HG03064 (cell line): ENCODE results near the gene PEDS1.
"Not testable (repeated sequence)": the region's sequence is repeated elsewhere in the genome, so short reads cannot be mapped to it uniquely, and the experiment has no call there.

ENCODE experiments used
- ATAC-seq: cut with Tn5 transposase; IDR thresholded peaks from one replicate; pipeline ENCODE4 v1.9.1; 2021; ENCODE audit warnings: low read depth; ENCODE audit not compliant: unreplicated experiment

The PEDS1 gene

DNA sequence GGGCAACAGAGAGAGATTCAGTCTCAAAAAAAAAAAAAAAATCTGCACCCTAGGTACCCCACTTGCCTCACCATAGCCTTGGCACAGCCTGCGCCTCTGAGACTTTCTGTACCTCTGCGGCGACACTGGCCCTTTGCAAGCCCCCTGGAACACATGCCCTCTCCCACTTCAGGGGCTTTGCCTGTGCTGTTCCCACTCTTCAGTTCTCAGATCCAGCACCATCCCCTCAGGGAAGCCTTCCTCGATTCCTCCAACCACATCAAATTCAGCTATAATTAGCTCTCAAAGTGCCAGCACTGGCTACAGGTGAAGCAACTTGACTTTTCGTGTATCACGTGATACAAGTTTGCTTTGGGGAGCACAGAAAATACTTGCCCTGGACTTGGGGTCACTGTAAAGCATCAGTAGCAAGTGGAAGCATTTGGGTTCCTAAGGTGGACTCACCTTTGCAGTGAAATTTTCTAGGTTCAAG, 38.4 kb downstream of the PEDS1 start:
- no peak for ATAC-seq

DNA sequence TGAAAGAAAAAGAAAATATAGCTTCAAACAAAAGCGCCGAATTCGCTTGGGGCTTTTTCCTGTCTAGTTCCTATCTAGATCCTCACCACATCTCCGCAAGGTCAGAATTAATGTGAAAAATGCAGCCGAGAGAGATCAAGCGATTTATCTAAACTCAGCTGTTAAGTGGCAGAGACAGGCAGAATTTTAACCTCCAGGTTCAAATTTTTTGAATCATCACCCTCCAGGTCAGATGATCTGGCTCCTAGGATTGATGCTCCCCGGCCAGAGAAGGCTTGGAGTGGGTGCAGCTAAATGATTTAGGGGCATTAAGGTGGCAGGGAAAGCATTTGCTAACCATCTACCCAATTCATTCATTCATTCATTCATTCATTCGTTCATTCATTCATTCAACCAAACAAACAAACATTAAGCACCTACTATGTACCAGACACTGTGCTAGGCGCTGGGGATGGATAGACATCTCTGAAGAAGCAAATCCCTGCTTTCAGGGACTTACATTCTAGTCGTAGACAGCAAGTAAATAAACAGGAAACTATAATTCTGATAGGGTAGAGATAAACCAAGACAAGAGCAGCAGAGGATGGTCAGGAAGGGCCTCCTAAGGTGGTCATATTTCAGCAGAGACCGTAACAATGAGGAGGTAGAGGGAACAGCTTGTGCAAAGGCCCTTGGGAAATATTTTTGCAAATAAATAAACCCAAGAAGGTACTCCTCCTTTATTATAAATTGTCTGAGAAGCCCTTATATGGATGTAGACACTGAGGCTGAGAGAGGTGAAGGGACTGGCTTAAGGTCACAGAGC, 39.9 kb downstream of the PEDS1 start:
- ATAC-seq = no peak

DNA sequence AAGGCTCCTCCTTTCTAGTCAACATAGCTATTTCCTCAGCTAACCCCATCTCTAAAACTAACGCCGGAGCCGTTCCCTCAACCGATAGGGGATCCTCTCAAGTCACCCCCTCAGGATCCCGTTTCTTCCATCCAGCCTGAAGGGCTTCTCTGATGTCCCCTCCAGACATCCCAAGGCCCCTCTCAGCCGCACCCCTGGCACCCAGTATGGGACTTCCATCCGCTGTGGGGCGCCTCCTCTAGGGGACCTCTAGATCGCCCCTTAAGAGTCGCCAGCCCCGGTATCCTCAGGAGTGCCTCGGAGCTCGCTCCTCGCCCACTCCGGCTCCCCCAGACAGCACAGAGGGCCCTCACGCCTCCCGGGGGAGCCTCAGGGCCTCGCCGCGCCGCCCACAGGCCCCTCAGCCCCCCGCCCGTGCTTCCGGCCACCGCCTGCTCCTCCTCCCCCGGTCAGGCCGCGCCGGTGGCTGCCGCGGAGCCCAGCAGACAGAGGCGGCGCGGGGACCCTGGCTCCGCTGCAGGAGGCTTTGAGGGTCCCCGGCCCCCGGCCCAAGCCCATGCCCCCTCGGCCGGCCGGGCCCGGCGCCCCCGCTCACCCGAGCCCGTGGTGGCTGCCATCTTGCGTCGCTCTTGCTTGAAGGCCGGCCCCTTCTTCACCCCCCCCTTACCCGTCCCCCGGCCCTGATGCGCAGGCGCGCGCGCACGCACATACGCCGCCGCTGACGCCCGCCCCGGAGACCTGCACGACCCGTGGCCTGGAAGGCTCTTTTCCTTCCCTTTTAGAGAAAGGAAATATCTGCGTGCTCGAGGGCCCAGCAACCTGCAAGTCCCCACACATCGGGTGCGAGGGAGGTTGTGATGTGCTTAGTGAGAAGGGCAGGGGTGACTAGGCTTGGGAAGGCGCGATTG, 40.8 kb downstream of the PEDS1 start, which contains the start of gene UBE2V1:
Gene UBE2V1, minus strand, starts transcription at position 639 of the 908 bp plus-strand sequence. Its CDS starts 22 bp downstream, at position 617.
- ATAC-seq = no peak

DNA sequence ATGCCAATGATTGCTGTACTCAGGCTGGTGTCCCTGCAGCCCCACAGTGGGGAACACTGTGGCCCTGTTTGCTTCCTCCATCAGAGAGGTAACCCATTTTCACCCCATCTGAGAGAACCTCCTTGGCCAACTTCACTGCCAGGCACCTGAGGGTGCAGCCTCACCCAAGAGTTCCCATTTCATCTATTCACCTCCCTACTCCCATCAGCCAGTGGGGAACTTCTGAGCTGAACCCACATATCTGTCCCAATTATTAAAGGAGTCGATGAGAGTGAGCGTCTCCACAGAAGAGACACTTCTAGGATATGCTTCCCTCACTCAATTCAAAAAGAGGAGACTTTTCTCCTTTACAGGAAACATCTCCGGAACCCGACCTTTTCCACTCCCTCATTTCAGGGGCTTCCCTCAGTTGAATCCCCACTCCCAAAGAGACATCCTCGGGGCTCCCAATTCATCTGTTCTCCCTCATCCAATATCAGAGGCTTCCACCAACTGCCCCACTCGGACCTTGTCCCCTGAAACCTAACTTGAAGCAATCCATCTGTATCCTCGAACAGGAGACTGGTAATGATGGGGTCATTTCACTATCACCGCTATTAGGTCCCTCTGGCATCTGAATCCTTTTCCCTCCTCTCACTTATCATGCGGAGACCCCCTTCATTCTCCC, 41.6 kb downstream of the PEDS1 start:
- ATAC-seq = no peak

DNA sequence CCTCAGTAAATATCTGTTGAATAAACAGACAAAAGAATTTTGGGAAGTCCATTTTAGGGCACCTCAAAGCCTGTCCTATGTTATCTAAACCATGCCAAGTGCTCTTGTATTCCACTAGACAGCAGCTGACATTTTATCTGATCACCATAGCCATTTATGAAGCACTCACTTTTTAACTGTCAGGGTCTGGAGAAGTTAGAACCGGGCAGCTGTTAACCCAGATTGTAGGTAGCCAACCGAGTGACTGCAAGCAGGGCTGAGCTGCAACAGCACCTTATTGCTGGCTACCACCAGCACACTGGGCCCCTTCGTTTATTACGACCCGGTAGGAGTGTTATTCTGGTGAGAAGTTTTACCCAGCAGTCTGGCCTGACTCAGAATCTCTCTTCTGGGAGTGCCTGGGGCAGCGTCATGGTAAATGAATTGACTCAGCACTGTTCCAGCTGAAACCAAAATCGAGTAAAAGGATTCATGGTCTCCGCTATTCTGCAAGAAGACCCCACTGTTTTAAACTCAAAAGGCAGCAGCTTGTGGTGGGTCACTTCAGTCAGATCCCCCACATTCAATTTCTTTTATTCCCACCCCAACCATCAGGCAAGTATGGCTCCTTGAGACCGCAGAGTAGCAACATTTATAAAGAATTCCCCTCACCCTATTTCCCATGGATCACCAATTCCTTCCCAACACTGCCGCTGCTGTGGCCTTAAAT, 42.2 kb downstream of the PEDS1 start:
- no peak for ATAC-seq

DNA sequence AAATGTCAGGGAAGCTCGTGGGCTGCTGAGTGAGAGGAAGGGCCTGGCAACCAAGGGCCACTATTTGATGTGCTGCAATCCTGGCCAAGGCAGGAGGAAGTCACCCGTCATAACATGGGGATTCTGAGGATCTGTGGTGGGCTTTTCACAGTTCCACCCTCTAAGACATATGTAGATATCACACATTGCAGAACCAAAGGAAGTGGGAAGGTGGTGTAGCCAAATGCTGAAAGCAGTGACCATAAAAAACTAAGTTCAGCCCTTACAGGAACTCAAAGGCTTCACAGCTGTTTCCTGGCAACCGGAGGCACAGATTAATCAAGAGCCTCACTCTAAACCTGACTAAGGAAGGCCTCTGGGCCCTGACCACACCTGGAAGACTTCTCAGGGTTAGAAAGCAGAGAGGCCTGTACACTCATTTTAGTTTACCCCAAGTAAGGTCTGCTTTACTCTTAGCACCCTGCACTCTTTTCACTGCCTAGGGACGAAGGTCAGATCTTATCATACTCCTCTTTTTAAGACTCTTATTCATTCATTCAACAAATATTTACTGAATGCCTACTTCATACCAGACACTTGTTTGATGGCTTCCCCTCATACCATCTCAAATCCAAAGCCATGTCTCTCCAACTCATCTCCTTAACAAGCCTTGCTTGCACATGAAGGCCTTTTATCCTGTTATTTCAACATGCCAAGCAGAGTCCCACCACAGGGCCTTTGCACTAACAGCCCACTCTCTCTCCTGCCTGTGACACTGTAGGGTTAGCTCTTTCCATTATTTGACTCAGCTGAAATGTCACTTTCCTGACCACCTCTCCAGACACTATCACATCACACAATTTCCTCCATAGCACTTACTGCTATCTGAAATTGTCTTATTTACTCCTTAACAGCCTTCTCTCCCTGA, 43.1 kb downstream of the PEDS1 start:
- peak; percentile 44 for ATAC-seq

DNA sequence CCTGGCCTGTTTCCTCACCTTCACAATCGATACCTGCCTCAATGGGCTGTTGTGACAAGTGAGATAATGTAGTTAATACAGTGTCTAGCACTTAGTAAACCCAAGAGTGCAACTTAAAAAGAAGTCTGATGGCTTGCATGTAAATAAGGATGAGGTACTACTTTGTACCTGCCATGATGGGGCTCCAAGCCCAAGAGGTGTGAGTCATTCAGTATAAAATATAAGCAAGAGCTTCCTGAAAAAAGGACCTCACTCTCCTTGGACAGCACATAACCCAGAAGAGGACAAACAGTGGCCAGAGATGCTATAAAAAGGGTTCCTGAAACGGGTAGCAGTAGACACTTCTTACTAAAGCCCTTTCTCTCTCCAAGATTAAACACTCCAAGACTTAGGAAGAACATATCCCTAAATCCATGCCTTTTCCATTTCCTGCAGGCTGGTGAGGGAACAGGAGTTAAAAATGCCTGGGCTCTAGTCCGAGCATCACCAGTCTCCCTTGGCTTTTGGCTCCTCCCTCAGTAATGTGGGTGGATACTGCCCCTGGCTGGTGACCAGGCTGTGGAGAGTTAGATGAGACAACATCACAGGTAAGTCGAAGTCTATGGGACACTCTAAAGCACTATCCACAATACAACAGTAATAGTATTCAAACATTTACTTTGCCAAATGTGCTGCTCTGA, 44.8 kb downstream of the PEDS1 start:
- ATAC-seq = no peak

DNA sequence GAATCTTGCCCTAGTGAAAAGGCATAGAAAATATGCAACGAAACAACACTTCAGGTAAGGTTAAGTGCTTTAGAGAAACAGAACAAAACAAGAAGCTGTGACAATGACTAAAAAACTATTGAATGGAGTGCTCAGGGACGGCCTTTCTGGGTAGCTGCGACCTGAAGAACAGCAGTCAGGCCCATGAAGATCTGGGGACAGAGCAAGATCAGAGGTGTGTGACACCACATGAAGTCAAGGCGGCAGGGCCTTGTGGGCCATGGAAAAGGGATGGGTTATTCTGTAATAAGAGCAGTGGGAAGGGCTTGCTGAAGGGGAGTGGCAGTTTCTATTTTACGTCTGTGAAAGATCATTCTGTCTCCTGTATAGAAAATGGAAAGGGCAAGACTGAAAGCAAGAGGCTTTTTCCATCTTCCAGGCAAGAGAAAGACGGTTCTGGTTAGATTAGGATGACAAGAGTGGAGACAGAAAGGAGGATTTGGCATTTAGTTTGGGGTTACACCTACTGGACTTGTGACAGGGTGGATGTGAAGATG, 45.7 kb downstream of the PEDS1 start:
- no peak for ATAC-seq

DNA sequence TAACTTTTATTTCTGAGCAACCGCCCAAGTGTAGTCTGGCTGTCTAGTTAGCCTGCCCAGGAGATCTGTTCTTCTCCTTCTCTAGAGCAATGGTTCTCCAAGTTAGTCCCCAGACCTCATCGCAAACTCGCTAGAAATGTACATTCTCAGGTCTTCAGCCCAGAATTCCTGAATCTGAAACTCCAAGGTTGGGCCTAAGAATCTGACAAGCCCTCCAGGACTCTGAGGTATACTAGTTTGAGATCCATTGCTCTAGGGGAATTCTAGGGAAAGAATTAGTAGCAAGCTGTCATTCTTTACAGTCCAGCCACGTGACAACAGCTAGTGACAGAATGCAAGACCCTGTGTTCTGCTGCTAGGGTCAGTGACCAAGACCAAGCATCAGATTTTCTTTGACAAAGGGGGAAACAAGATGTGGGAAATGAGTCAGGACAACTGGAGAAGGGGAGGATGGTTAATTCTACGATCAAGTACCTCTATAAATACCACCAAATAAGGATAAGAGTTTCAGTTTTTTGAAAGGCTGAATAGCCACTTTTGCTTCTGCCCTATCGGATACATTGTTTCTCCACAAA, 46.4 kb downstream of the PEDS1 start:
- ATAC-seq = no peak

DNA sequence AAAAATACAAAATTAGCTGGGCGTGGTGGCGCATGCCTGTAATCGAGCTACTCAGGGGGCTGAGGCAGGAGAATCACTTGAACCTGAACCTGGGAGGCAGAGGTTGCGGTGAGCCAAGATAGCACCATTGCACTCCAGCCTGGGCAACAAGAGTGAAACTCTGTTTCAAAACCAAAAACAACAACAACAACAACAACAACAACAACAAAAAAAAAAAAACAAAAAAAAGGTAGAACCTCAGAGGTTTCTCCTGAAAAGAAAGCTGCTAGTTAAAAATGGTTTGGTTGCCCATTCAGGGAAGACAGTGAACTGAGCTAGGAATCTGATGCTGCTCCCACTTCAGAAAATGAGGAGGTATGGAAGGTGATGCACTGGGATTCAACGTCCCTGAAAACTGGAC, 46.9 kb downstream of the PEDS1 start:
- ATAC-seq = not testable (repeated sequence)
